Natural killer cell (primary cell): ENCODE results near the gene PAH. TPM values are rescaled to one million over a fixed set of nuclear protein-coding genes. Genes with fewer than 3 reads are reported as not detected.

Experiments used
- ATAC-seq, 3 donors: fragments of 150-1000 bp in 2 of 3; fragments of 200-7000 bp in 1 of 3; cut with Tn5 transposase; 1 replicate in 1 of 3; 2 replicates in 2 of 3; pipeline ENCODE4 v1.10.0; 2021; ENCODE audit warnings: mild to moderate bottlenecking in 2 of 3, moderate library complexity in 2 of 3
- DNase-seq, 2 donors: peaks; one replicate each; pipeline versions ENCODE4 v3.0.0 to v3.0.0-alpha.2; 2013 to 2021; ENCODE audit warnings: mixed read lengths in 1 of 2
- H3K27ac ChIP-seq: one replicate; pipeline ENCODE4 v1.5.1; 2013; ENCODE audit warnings: mild to moderate bottlenecking, low read length
- H3K27me3 ChIP-seq: one replicate; pipeline ENCODE4 v1.6.1; 2013; ENCODE audit warnings: low read length; ENCODE audit not compliant: control insufficient read depth, insufficient read depth
- H3K36me3 ChIP-seq: one replicate; pipeline ENCODE4 v1.6.1; 2013; ENCODE audit warnings: low read length; ENCODE audit not compliant: control insufficient read depth, insufficient read depth
- H3K4me1 ChIP-seq: one replicate; pipeline ENCODE4 v1.6.1; 2013; ENCODE audit warnings: low read length; ENCODE audit not compliant: control insufficient read depth, insufficient read depth
- H3K4me3 ChIP-seq: one replicate; pipeline ENCODE4 v1.5.1; 2013; ENCODE audit warnings: low read length
- H3K9me3 ChIP-seq: one replicate; pipeline ENCODE4 v1.6.1; 2013; ENCODE audit warnings: low read length; ENCODE audit not compliant: control insufficient read depth, insufficient read depth
- H3K27ac Mint-ChIP-seq, 2 donors: one replicate each; pipeline ENCODE4 v1.8.0; 2022; ENCODE audit warnings: mild to moderate bottlenecking in 2 of 2, mixed read lengths in 2 of 2, moderate library complexity in 1 of 2
- H3K27me3 Mint-ChIP-seq, 2 donors: one replicate each; pipeline ENCODE4 v1.8.0; 2022; ENCODE audit warnings: low read depth in 2 of 2, mixed read lengths in 2 of 2
- H3K36me3 Mint-ChIP-seq: one replicate; pipeline ENCODE4 v1.8.0; 2022; ENCODE audit warnings: mixed read lengths
- H3K4me1 Mint-ChIP-seq, 2 donors: one replicate each; pipeline ENCODE4 v1.8.0; 2022; ENCODE audit warnings: mixed read lengths in 2 of 2
- H3K4me3 Mint-ChIP-seq: one replicate; pipeline ENCODE4 v1.8.0; 2022; ENCODE audit warnings: mild to moderate bottlenecking, moderate library complexity, mixed read lengths
- H3K9me3 Mint-ChIP-seq, 2 donors: one replicate each; pipeline ENCODE4 v1.8.0; 2022; ENCODE audit warnings: mixed read lengths in 2 of 2
- CTCF ChIP-seq: fragments of 200-600 bp; IDR thresholded peaks from one replicate; pipeline ENCODE4 v1.8.0; 2022; ENCODE audit warnings: antibody characterized with exemption
- WGBS: methylation state at CpG from one replicate; pipeline ENCODE4 v1.1.7; 2013; ENCODE audit warnings: missing lambda C conversion rate; ENCODE audit not compliant: insufficient coverage; 5-methylcytosine and 5-hydroxymethylcytosine counted together
- intact Hi-C: fragments of 100-400 bp; cut with micrococcal nuclease; formaldehyde crosslinking; loops from one replicate; pipeline ENCODE4 v1.14.2; 2022
- total RNA-seq, 4 donors: library from RNA; stranded (reverse); fragments of 120-200 nt in 1 of 4; gene quantifications; one replicate each; pipeline versions ENCODE4 v1.2.3 to v1.2.4, GENCODE V29; 2013 to 2022

PAH gene
- total RNA-seq, 3 donors from 2014 or later (not counting 1 experiment from before 2014, with no cell fraction given), result not detected

- no peak for TF ChIP-seq CTCF
- H3K27ac Mint-ChIP-seq, result no peak overlapping the region
- Histone ChIP-seq H3K27me3 (no peaks in the 10 kb centered on the region), H3K36me3 (no peaks in the 10 kb centered on the region), H3K27ac (no peak overlapping the region), H3K4me1 (no peaks in the 10 kb centered on the region), H3K9me3 (no peaks in the 10 kb centered on the region), H3K4me3 (no peak overlapping the region)
- H3K9me3 Mint-ChIP-seq, result peaks cover 0 to 2% of the 10 kb centered on the region in 2 donors
- H3K4me1 Mint-ChIP-seq, result no peaks in the 10 kb centered on the region
- ATAC-seq (no peak), DNase-seq (peak in 1 of 2 donors; percentile 23)
- H3K4me3 Mint-ChIP-seq, result no peak overlapping the region
- peaks cover 0 to 14% of the 10 kb centered on the region in 2 donors for H3K27me3 Mint-ChIP-seq
- H3K36me3 Mint-ChIP-seq, result no peaks in the 10 kb centered on the region
- intact Hi-C loops, result no loop called here
- 16% methylated on average over 9 of the region's 9 CpGs for WGBS
These were observed 37.8 kb downstream of the PAH start for GRCh38 chr12:102879144-102879763.

- H3K4me3 ChIP-seq, result no peak overlapping the region
- WGBS, result 62% methylated on average over 6 of the region's 6 CpGs
- DNase-seq (no peak), ATAC-seq (no peak)
- Mint-ChIP-seq H3K27ac (no peak overlapping the region), H3K4me1 (no peaks in the 10 kb centered on the region), H3K9me3 (peaks cover 3 to 5% of the 10 kb centered on the region in 2 donors), H3K36me3 (no peaks in the 10 kb centered on the region), H3K27me3 (peaks cover 0 to 12% of the 10 kb centered on the region in 2 donors), H3K4me3 (no peak overlapping the region)
- no peaks in the 10 kb centered on the region for H3K9me3 ChIP-seq
- no peaks in the 10 kb centered on the region for H3K27me3 ChIP-seq
- intact Hi-C loops, result no loop called here
- TF ChIP-seq CTCF, result no peak
- H3K27ac ChIP-seq, result no peak overlapping the region
- H3K36me3 ChIP-seq, result no peaks in the 10 kb centered on the region
- no peaks in the 10 kb centered on the region for H3K4me1 ChIP-seq
These were observed 40.2 kb downstream of the PAH start for GRCh38 chr12:102876883-102877282.

DNA sequence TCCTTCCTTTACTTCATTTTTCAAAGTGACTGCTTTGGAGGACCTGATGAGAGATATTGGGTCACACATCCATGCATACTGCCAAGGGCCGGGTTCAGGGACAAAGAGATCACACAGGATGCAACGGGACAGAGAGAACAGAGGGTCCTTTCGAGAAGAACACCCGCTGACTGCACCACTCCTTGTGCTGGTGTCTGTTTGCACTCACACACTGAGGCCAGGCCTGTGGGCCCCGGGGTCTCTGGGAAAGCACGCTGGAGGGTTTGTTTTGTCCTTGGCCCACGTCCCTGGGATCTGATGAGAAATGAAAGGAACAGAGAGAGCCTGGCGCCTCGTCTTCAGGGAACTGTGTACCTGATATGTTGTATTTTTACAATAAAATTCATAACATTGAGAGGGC, 42.2 kb downstream of the PAH start:
- Histone ChIP-seq H3K27me3 (no peaks in the 10 kb centered on the region), H3K4me3 (no peak overlapping the region), H3K4me1 (no peaks in the 10 kb centered on the region), H3K27ac (no peak overlapping the region), H3K36me3 (no peaks in the 10 kb centered on the region), H3K9me3 (no peaks in the 10 kb centered on the region)
- DNase-seq (no peak), ATAC-seq (no peak)
- Mint-ChIP-seq H3K27me3 (peaks cover 0 to 11% of the 10 kb centered on the region in 2 donors), H3K4me1 (no peaks in the 10 kb centered on the region), H3K27ac (no peak overlapping the region), H3K9me3 (peaks cover 3 to 5% of the 10 kb centered on the region in 2 donors), H3K36me3 (no peaks in the 10 kb centered on the region), H3K4me3 (no peak overlapping the region)
- intact Hi-C loops, result no loop called here
- no peak for TF ChIP-seq CTCF
- WGBS, result 75% methylated on average over 9 of the region's 9 CpGs

DNA sequence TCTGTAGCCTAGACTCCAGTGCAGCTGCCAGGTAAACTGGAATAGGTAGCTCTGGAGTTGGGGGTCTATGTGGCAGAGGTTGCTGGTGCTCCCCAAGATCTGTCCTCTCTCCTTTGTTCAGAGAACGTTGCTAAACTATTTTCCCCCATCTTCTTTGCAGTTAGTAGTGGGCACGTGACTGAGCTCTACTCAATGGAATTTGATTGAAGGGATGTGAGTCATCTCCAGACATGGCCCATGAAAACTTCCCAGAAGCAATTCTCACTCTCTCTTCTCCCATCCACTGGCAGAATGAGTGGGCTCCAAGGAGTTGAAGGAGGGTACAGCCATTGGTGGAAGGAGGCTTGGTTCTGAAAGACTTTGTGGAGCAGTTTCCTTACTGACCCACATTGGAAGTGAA, 44.0 kb downstream of the PAH start:
- no peak for TF ChIP-seq CTCF
- Mint-ChIP-seq H3K9me3 (peaks cover 3 to 5% of the 10 kb centered on the region in 2 donors), H3K27ac (no peak overlapping the region), H3K27me3 (peaks cover 0 to 11% of the 10 kb centered on the region in 2 donors), H3K4me1 (no peaks in the 10 kb centered on the region), H3K4me3 (no peak overlapping the region), H3K36me3 (no peaks in the 10 kb centered on the region)
- ATAC-seq (no peak), DNase-seq (no peak)
- H3K27me3 ChIP-seq, result no peaks in the 10 kb centered on the region
- H3K9me3 ChIP-seq, result no peaks in the 10 kb centered on the region
- WGBS, result 80% methylated on average over 1 of the region's 2 CpGs
- H3K4me3 ChIP-seq, result no peak overlapping the region
- H3K36me3 ChIP-seq, result no peaks in the 10 kb centered on the region
- no peaks in the 10 kb centered on the region for H3K4me1 ChIP-seq
- H3K27ac ChIP-seq, result no peak overlapping the region
- intact Hi-C loops, result no loop called here
